ENCODE measurements around the gene REC114. TPM values are rescaled to one million over a fixed set of nuclear protein-coding genes. Genes with fewer than 3 reads are reported as not detected.

The REC114 gene
- total and polyA plus RNA-seq, 9 of the 15 experiments (the other 6 are each of a cell fraction or from before 2014, with no cell fraction given) = 0.07 to 0.24 TPM; not detected in 7

- H3K36me3 ChIP-seq (ENCODE audit: control insufficient read depth, insufficient read depth, low read length) = peaks cover 62% of the 10 kb centered on the region; the same call in 2 of the 3 replicates
- no peak for TF ChIP-seq THAP12 (CRISPR knock-in tag; IDR thresholded peaks at IDR 0.05)
- no peak for TF ChIP-seq HNRNPL (IDR thresholded peaks at IDR 0.05; ENCODE audit: low read depth, low read length)
- no peak for TF ChIP-seq ZZZ3 (IDR thresholded peaks at IDR 0.05)
- no peak for TF ChIP-seq ZNF655 (CRISPR knock-in tag; IDR thresholded peaks at IDR 0.05)
- TF ChIP-seq TFAM (CRISPR knock-in tag; conservative IDR thresholded peaks at IDR 0.05) = no peak
- no peak for TF ChIP-seq ZNF184 (CRISPR knock-in tag; IDR thresholded peaks at IDR 0.05)
- TF ChIP-seq THRB (CRISPR knock-in tag; conservative IDR thresholded peaks at IDR 0.05) = no peak
- TF ChIP-seq GTF2A2 (tag; IDR thresholded peaks at IDR 0.05) = no peak
- TF ChIP-seq HDAC3 (IDR thresholded peaks at IDR 0.05; ENCODE audit: borderline replicate concordance, partially characterized antibody) = no peak
- TF ChIP-seq RBM14 (IDR thresholded peaks at IDR 0.05; ENCODE audit: borderline replicate concordance, insufficient read depth, low read depth, low read length) = no peak
- no peak for TF ChIP-seq POLR2AphosphoS5 (IDR thresholded peaks at IDR 0.05; ENCODE audit: control insufficient read depth, insufficient read depth, low read depth, low read length)
- TF ChIP-seq NONO (IDR thresholded peaks at IDR 0.05; ENCODE audit: low read depth in 2 of 2, low read length in 1 of 2) = no peak
- TF ChIP-seq XRCC5 (IDR thresholded peaks at IDR 0.05; ENCODE audit: low read depth, low read length) = no peak
- no peak for TF ChIP-seq MECOM (CRISPR knock-in tag; IDR thresholded peaks at IDR 0.05)
- TF ChIP-seq ZNF280B (CRISPR knock-in tag; IDR thresholded peaks at IDR 0.05) = no peak
- ChIA-PET POLR2A (interaction anchor here (0.7 kb wide), 1 partner anchor 9 kb away, joined by 3 read pairs; no protein-coding TSS in a partner anchor), CTCF (ENCODE audit: low intra/inter-chr PET ratio) (interaction anchor here (1.4 kb wide), 1 partner anchor 68 kb away, joined by 5 read pairs; no protein-coding TSS in a partner anchor)
- H2AFZ ChIP-seq (ENCODE audit: low read depth, low read length) = no peak overlapping the region
- intact Hi-C loops (cut with micrococcal nuclease) (no loop called here), in situ Hi-C loops (cut with MboI) (no loop called here)
- no peak for ATAC-seq
- no peaks in the 10 kb centered on the region for H3K79me2 ChIP-seq (ENCODE audit: control insufficient read depth, insufficient read depth, low read length)
- H3K4me3 ChIP-seq = no peak overlapping the region
- H3K9me3 ChIP-seq (replicated peaks; ENCODE audit: control insufficient read depth, insufficient read depth, low read depth, low read length) = no peaks in the 10 kb centered on the region
- FAIRE-seq = no peak
- H3K4me1 ChIP-seq (replicated peaks in 1 of 2; ENCODE audit: control insufficient read depth in 2 of 2, insufficient read depth in 2 of 2, low read length in 2 of 2) = peaks cover 0 to 11% of the 10 kb centered on the region in 2 experiments; a peak in 3 of 5 replicates
- H3K9me1 ChIP-seq (ENCODE audit: control insufficient read depth, insufficient read depth, low read length) = no peaks in the 10 kb centered on the region
- H3K9ac ChIP-seq (ENCODE audit: insufficient read depth in 1 of 2, low read depth in 2 of 2, low read length in 2 of 2) = no peak overlapping the region
- H3K27me3 ChIP-seq (ENCODE audit: control insufficient read depth in 2 of 2, insufficient read depth in 2 of 2, low read length in 2 of 2) = no peaks in the 10 kb centered on the region
- DNase-seq (ENCODE audit: extremely low read depth in 1 of 4, low spot score in 3 of 4) = no peak
- no peak overlapping the region for H3K4me2 ChIP-seq (ENCODE audit: insufficient read depth, low read length)
- BruUV-seq (replicated peaks) = no TSS peak
- H4K20me1 ChIP-seq (replicated peaks; ENCODE audit: control insufficient read depth, insufficient read depth, low read length) = peaks cover 4% of the 10 kb centered on the region; the same call in 1 of the 2 replicates
- WGBS (ENCODE audit: insufficient coverage, low coverage, missing lambda C conversion rate) = 91% methylated on average over 5 of the region's 7 CpGs
- H3K27ac ChIP-seq (ENCODE audit: extremely low read depth, low read depth, low read length) = no peak overlapping the region
Observed at GRCh38 chr15:73568564-73569280, 125.8 kb downstream of the REC114 start.

Data from K562 (cell line).